GM18505 (cell line): Measurements from ENCODE around the gene EMSY.
"Not testable (repeated sequence)": the region's sequence is repeated elsewhere in the genome, so short reads cannot be mapped to it uniquely, and the experiment has no call there.

Experiments used
- ATAC-seq: cut with Tn5 transposase; IDR thresholded peaks from one replicate; pipeline ENCODE4 v1.9.1; 2021; ENCODE audit not compliant: unreplicated experiment
- POLR2A ChIP-seq: IDR thresholded peaks from 4 replicates; pipeline ENCODE4 v1.6.1; 2011; ENCODE audit warnings: borderline replicate concordance; ENCODE audit not compliant: insufficient read depth, insufficient read length; ENCODE audit errors: extremely low read depth

Gene EMSY

DNA sequence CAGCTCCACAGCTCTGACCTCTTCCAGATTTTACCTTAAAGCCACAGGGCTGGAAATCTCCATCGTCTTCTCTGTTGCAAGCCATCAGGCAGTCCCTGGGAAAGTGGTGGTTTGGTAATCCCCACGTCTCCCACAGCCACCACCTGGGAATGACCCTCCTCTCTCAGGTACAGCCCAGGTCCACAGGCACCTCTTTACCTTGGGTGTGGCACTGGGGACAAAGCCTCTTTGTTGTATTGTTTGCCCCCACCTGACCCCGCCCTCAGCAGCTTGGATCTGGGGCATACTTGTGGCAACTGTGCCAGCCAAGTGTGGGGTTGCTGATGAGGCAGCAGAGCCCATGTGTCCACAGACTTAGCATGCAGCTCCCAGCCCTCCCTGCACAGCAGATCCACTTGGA lies 148.1 kb downstream of the EMSY start:
- no peak for TF ChIP-seq POLR2A
- ATAC-seq: no peak

DNA sequence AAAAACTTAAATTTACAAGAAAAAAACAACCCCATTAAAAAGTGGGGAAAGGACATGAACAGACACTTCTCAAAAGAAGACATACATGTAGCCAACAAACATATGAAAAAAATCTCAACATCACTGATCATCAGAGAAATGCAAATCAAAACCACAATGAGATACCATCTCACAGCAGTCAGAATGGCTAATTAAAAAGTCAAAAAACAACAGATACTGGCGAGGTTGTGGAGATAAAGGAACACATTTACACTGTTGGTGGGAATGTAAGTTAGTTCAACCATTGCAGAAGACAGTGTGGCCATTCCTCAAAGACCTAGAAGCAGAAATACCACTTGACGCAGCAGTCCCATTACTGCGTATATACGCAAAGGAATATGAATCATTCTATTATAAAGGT lies 150.3 kb downstream of the EMSY start:
- not testable (repeated sequence) for ATAC-seq

- no peak for ATAC-seq
- no peak for TF ChIP-seq POLR2A
Measured at GRCh38 chr11:76596652-76597051, 151.8 kb downstream of the EMSY start.

DNA sequence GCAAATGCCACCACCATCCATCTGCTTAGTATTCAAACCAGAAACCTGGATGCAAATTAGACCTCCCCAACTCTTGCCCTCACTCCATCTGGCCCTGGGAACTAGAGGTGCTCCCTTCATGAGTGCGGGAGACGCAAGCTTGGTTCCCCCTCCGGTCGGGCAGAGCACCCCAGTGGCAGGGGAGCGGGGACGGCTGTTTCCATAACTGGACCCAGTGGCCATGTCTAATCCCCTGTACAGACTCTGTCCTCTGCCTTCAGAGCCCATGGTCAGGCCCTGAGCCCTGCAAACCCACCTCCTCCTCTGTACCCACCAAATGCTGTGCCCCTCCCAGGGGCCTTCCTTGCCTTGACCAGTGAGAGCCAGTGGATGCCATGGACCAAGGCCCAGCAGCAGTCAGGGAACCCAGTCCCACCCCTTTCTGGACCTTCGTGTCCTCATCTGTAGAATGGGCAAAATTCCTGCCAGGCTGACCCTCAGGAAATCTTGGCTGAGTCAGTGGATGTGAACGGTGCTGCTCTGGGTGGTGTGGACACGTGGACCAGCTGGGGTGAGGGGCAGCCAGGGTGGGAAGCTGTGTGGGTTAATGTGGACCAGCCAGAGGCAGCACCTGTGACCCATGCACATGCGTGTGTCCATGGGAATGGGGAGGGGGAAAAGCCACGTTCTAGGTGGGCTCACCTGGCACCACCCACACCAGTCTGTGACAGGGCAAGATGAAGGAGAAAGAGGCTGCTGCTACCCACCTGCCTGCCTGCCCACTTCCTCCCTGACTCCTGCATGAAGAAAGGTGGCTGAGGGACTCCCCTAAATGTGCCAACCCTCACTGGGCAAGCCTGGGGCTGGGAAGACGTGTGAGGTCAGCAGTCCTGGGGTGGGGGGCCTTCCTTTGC lies 153.0 kb downstream of the EMSY start:
- no peak for ATAC-seq
- no peak for TF ChIP-seq POLR2A

DNA sequence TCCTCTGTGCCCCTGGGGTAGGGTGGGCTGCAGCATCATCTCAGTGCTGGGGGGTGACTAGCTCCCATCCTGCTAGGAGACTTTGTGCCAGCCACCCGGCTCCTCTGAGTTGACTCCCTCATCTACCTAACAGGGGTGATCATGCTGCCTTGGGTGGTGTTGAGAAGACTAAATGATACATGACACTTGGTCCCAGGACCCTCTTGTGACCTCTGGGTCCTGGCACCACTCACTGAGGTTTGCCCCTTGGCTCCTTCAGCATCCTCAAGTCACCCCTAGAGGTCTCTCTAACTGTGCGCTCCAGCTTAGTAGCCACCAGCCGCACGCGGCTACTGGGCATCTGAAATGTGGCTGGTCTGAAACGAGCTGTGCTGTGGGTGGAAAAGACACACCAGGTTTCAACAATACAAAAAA lies 153.6 kb downstream of the EMSY start:
- ATAC-seq: no peak
- no peak for TF ChIP-seq POLR2A

DNA sequence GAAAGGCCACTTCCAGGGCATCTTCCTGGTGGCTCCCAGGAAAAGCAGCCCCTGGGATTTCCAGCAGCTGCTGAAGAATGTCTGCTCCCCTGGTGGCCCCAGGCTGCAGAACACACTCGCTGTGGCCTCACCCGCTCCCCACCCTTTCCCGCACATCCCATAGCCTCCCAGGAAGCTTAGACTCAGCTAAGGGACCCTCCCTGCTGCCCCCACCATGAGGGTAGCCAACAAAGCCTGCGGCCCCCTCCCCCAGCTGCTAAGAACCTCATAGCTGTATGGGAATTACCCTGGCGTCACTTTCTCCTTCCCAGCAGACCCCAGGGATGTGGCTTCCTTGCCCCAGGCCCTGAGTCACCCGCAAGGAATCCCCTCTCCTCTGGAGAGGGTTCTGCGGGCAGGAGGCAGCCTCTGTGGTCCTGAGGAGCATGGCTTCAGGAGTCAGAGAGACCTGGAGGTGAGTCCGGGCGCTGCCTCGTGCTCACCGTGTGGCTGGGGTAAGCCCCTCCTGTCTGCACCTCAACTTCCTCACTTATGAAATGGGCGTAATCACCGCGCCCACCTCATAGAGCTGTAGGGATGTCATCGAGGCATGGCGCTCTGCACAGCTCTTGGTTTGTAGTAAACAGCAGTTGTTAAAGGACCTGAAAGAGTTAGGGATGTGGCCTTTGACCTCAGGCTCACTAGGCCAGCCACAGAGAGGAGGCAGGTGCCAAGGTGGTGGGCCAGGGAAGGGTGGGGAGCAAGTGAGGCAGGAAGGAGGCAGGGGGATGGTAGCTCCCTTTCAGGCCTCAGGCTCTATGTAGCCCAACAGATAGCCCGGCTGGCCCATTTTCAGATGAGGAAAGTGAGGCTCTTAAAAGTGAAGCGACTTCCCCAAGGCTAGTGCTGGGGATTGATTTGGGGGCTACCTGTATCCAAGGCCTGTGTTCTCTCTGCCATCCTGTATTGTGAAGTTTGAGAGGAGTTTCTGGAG lies 154.5 kb downstream of the EMSY start:
- ATAC-seq: no peak
- TF ChIP-seq POLR2A: no peak

DNA sequence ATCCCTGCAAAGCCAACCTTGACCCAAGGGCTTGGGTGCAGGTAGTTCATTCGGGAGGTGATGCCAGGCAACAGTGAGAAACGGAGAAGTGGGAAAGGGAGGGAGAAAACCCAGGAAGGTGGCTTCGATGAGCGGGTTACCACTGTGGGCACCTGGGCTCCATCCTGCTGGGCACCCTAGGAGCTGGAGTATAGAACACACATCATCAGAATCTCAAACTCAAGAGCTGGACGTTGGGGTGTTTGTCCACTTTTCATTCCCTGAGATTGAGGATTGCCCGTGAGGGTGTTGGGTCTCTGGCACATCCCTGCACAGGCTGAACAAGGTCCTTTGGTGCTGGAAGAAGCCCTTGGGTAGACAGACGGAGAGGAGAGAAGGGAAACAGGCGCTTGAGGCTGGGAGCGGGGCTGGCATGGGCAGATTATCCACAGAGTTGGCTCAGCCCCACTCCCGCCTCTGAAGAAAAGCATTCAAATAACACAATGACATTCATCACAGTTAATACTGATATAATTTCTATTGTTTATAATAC lies 155.4 kb downstream of the EMSY start:
- no peak for TF ChIP-seq POLR2A
- ATAC-seq: no peak

GRCh38 chr11:76601272-76601671 lies 156.5 kb downstream of the EMSY start:
- no peak for ATAC-seq
- no peak for TF ChIP-seq POLR2A

DNA sequence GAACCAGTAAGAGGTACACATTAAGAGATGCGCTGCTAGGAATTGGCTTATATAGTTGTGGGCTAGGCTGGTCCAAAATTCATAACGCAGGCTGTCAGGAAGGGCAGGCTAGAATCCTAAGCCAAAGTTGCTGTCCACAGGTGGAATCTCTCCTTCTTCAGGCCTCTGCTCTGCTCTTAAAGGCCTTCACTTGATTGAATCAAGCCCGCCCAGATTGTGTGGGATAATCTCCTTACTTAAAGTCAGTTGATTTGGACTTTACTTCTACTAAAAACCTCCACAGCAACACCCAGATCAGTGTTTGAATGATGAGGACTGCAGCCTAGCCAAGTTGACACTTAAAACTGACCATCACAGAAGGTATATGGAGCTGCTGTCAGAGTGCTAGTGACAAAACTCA lies 156.9 kb downstream of the EMSY start:
- ATAC-seq: no peak
- TF ChIP-seq POLR2A: no peak

DNA sequence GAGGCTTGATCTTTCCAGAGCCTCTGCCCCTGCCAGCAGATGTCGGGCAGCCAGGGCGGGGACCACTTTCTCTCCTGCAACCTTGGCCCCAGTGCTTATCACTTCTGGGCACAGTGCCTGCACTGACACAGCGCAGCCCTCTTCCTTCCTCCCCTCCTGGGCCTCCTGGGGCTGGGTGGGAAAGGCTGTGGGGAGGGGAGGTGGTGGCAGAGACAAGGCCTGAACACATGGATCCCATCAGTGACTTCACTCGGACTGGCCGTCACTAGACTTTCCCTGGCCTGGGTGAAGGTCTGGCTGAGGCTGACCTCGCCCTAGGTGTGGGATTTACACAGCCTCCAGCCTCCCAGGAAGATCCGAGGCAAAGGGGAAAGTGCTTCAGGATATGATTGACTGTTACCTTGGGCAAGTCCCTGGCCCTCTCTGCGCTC lies 157.6 kb downstream of the EMSY start:
- no peak for ATAC-seq
- TF ChIP-seq POLR2A: no peak
